LNCaP clone FGC (cell line): Measurements from ENCODE around the gene SORCS2.

Source experiments
- DNase-seq: peaks from one replicate; pipeline ENCODE4 v3.0.0-alpha.2; 2011; ENCODE audit warnings: low read depth
- H3K4me3 ChIP-seq: 2 replicates; pipeline ENCODE4 v1.5.1; 2011; ENCODE audit warnings: mild to moderate bottlenecking, low read depth, low read length, control low read depth
- TF ChIP-seq, protein P1 (sequence below): IDR thresholded peaks from 2 replicates; pipeline ENCODE4 v1.5.1; 2012; ENCODE audit warnings: mild to moderate bottlenecking; ENCODE audit not compliant: control insufficient read depth, insufficient read depth; ENCODE audit errors: extremely low read depth

Gene SORCS2

DNA sequence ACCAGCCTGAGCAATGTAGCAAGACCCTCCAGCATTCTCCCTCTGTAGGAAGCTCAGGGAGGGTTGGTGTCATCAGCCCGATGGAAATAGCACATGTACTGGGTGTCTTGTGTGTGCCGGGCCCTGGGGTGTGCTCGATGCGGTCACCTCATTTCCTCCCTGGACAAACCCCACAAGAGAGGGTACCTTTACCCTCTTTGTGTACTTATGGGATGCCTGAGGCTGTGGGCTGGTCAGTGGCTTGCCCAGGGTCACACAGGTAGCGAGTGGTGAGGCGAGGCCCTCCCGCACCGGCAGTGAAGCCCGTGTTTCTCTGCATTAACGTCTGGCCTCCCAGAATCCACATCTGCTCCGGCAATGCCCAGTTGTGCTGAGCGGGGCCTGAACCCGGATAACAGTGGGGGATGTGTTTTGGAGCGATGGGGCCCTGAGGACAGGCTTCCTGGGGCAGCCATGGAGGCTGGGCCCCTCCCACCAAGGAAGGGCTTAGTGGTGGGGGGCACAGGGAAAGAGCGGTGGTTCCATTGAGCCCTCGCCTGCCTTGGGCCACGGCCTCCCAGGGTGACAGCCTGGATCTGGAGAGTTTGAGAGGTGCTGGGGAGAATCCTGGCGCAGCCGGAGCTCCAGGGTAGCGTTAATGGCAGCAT, 234.3 kb downstream of the SORCS2 start:
- DNase-seq = no peak
- TF ChIP-seq, protein P1, sequence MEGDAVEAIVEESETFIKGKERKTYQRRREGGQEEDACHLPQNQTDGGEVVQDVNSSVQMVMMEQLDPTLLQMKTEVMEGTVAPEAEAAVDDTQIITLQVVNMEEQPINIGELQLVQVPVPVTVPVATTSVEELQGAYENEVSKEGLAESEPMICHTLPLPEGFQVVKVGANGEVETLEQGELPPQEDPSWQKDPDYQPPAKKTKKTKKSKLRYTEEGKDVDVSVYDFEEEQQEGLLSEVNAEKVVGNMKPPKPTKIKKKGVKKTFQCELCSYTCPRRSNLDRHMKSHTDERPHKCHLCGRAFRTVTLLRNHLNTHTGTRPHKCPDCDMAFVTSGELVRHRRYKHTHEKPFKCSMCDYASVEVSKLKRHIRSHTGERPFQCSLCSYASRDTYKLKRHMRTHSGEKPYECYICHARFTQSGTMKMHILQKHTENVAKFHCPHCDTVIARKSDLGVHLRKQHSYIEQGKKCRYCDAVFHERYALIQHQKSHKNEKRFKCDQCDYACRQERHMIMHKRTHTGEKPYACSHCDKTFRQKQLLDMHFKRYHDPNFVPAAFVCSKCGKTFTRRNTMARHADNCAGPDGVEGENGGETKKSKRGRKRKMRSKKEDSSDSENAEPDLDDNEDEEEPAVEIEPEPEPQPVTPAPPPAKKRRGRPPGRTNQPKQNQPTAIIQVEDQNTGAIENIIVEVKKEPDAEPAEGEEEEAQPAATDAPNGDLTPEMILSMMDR = no peak
- H3K4me3 ChIP-seq = no peak overlapping the region

DNA sequence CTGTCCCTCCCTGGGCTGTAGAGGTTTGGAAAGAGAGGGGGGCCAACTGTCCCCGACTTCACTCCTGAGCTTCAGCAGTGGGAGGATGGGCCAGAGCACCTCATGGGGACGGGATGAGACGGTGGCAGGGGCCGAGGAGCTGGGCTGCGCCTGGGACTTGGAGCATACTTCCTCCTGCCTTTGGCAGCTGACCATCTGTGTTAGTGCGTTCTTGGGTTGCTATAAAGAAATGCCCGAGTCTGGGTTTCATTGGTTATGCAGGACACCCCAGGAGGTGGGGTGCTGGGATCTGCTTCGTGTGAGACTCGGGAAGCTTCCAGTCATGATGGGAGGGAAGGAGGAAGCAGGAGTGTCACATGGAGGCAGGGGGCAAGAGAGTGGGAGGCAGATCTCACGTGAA, 235.0 kb downstream of the SORCS2 start:
- no peak overlapping the region for H3K4me3 ChIP-seq
- no peak for DNase-seq
- TF ChIP-seq, protein P1 = no peak

- TF ChIP-seq, protein P1 = no peak
- H3K4me3 ChIP-seq = no peak overlapping the region
- no peak for DNase-seq
Measured at GRCh38 chr4:7427831-7428260, 235.5 kb downstream of the SORCS2 start.

- TF ChIP-seq, protein P1 = no peak
- no peak for DNase-seq
Measured at GRCh38 chr4:7428261-7429068, 236.1 kb downstream of the SORCS2 start.

DNA sequence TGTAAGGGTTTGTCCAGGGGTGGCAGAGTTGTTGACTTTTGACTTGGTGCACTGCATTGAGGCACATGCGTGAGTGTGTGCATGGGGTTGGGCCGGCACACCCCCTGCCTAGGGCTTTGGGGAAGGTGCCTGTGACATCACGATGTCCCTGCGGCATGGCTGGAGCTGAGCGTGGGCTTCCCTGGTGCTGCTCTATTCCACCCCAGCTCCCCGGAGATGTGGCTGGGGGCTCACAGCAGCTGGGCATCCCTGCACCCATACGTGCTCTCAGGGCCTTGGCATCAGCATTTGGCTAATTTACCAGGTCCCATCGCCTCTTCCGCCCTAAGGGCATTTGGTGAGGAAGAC, 236.7 kb downstream of the SORCS2 start:
- TF ChIP-seq, protein P1 = no peak

More at GRCh38 chr4:7428261-7429068, 236.1 kb downstream of the SORCS2 start:
- no peak overlapping the region for H3K4me3 ChIP-seq

GRCh38 chr4:7429601-7430078, 237.3 kb downstream of the SORCS2 start:
- no peak for DNase-seq
- H3K4me3 ChIP-seq = no peak overlapping the region
- TF ChIP-seq, protein P1 = no peak

More for the DNA sequence above, 236.7 kb downstream of the SORCS2 start:
- DNase-seq = no peak
- H3K4me3 ChIP-seq = no peak overlapping the region
